ENCODE measurements around the gene TPRN. TPM values are rescaled to one million over a fixed set of nuclear protein-coding genes. Genes with fewer than 3 reads are reported as not detected.

The TPRN gene
- polyA plus RNA-seq, 3 donors from 2014 or later = 0.11 to 1.1 (median 0.60) TPM

- H3K9me3 Mint-ChIP-seq = no peaks in the 10 kb centered on the region
- peaks cover 0 to 6% (median 2%) of the 10 kb centered on the region in 3 donors for H3K27me3 Mint-ChIP-seq (ENCODE audit: low read depth in 3 of 3)
- no peaks in the 10 kb centered on the region for H3K4me1 Mint-ChIP-seq
- H3K27ac Mint-ChIP-seq = no peak overlapping the region
- H3K4me3 Mint-ChIP-seq = no peak overlapping the region
- no peaks in the 10 kb centered on the region for H3K36me3 Mint-ChIP-seq
- DNase-seq = no peak
These were observed 52.3 kb downstream of the TPRN start for GRCh38 chr9:137148242-137148641.

GRCh38 chr9:137147793-137148160 is 52.8 kb downstream of the TPRN start:
- Mint-ChIP-seq H3K4me1 (no peaks in the 10 kb centered on the region), H3K27me3 (ENCODE audit: low read depth in 3 of 3) (peaks cover 0 to 8% (median 2%) of the 10 kb centered on the region in 3 donors), H3K4me3 (no peak overlapping the region), H3K36me3 (no peaks in the 10 kb centered on the region), H3K9me3 (no peaks in the 10 kb centered on the region), H3K27ac (no peak overlapping the region)
- DNase-seq = no peak

GRCh38 chr9:137147091-137147792 is 53.3 kb downstream of the TPRN start:
- H3K27me3 Mint-ChIP-seq (ENCODE audit: low read depth in 3 of 3) = peaks cover 2 to 8% (median 4%) of the 10 kb centered on the region in 3 donors
- no peak for DNase-seq
- no peak overlapping the region for H3K27ac Mint-ChIP-seq
- no peaks in the 10 kb centered on the region for H3K4me1 Mint-ChIP-seq
- H3K9me3 Mint-ChIP-seq = no peaks in the 10 kb centered on the region
- no peaks in the 10 kb centered on the region for H3K36me3 Mint-ChIP-seq
- H3K4me3 Mint-ChIP-seq = no peak overlapping the region

- DNase-seq = no peak
- H3K4me3 Mint-ChIP-seq = no peak overlapping the region
- no peak overlapping the region for H3K27ac Mint-ChIP-seq
- no peaks in the 10 kb centered on the region for H3K9me3 Mint-ChIP-seq
- H3K27me3 Mint-ChIP-seq (ENCODE audit: low read depth in 3 of 3) = peaks cover 5 to 8% (median 6%) of the 10 kb centered on the region in 3 donors
- H3K36me3 Mint-ChIP-seq = no peaks in the 10 kb centered on the region
- no peaks in the 10 kb centered on the region for H3K4me1 Mint-ChIP-seq
These were observed 54.0 kb downstream of the TPRN start for GRCh38 chr9:137146527-137146918.

- Mint-ChIP-seq H3K27ac (no peak overlapping the region), H3K27me3 (ENCODE audit: low read depth in 3 of 3) (peaks cover 6 to 9% (median 8%) of the 10 kb centered on the region in 3 donors), H3K4me1 (no peaks in the 10 kb centered on the region), H3K4me3 (no peak overlapping the region), H3K9me3 (no peaks in the 10 kb centered on the region), H3K36me3 (no peaks in the 10 kb centered on the region)
- no peak for DNase-seq
These were observed 54.6 kb downstream of the TPRN start for GRCh38 chr9:137145731-137146526.

GRCh38 chr9:137143459-137143858 is 57.1 kb downstream of the TPRN start:
- H3K4me3 Mint-ChIP-seq = no peak overlapping the region
- peaks cover 0 to 2% of the 10 kb centered on the region in 2 donors for H3K4me1 Mint-ChIP-seq
- DNase-seq = no peak
- H3K36me3 Mint-ChIP-seq = no peaks in the 10 kb centered on the region
- H3K27ac Mint-ChIP-seq = no peak overlapping the region
- H3K27me3 Mint-ChIP-seq (ENCODE audit: low read depth in 3 of 3) = peaks cover 11 to 18% (median 15%) of the 10 kb centered on the region in 3 donors
- H3K9me3 Mint-ChIP-seq = no peaks in the 10 kb centered on the region

GRCh38 chr9:137141976-137142936 is 58.3 kb downstream of the TPRN start:
- H3K27ac Mint-ChIP-seq = peak overlapping the region in 1 of 6 donors; percentile 73
- H3K4me1 Mint-ChIP-seq = peaks cover 0 to 2% of the 10 kb centered on the region in 2 donors
- peaks cover 15 to 23% (median 15%) of the 10 kb centered on the region in 3 donors for H3K27me3 Mint-ChIP-seq (ENCODE audit: low read depth in 3 of 3)
- H3K4me3 Mint-ChIP-seq = peak overlapping the region in 1 of 5 donors; percentile 30
- H3K9me3 Mint-ChIP-seq = no peaks in the 10 kb centered on the region
- no peaks in the 10 kb centered on the region for H3K36me3 Mint-ChIP-seq
- DNase-seq = no peak

Other genes starting within 250 kb of the TPRN start
- gene LCN12, start 248.5 kb downstream of the TPRN start, polyA plus RNA-seq = not detected
- 100 to 1,000 TPM in 2 of 3 donors, 10 to 100 TPM in 1; 93.2 to 201 (median 164) TPM for gene PTGDS, start 223.2 kb downstream of the TPRN start, polyA plus RNA-seq
- gene LCNL1, start 217.7 kb downstream of the TPRN start, polyA plus RNA-seq = not detected
- gene PAXX, start 208.3 kb downstream of the TPRN start, polyA plus RNA-seq = 100 to 1,000 TPM; 135 to 207 (median 182) TPM
- gene CLIC3, start 204.2 kb downstream of the TPRN start, polyA plus RNA-seq = 100 to 1,000 TPM; 673 to 911 (median 762) TPM
- gene ABCA2, start 172.5 kb downstream of the TPRN start, polyA plus RNA-seq = 10 to 100 TPM in 1 of 3 donors, 1 to 10 TPM in 2; 2.2 to 34.5 (median 6.3) TPM
- gene FUT7, start 168.7 kb downstream of the TPRN start, polyA plus RNA-seq = 10 to 100 TPM; 20.6 to 33.0 (median 25.6) TPM
- gene NPDC1, start 154.6 kb downstream of the TPRN start, polyA plus RNA-seq = 1 to 10 TPM in 2 of 3 donors, under 1 TPM in 1; 0.36 to 1.4 (median 1.1) TPM
- gene ENTPD2, start 146.7 kb downstream of the TPRN start, polyA plus RNA-seq = not detected
- gene SAPCD2, start 130.2 kb downstream of the TPRN start, polyA plus RNA-seq = under 1 TPM; 0.06 to 0.95 (median 0.39) TPM
- 1 to 10 TPM; 1.3 to 1.4 (median 1.4) TPM for gene UAP1L1, start 123.2 kb downstream of the TPRN start, polyA plus RNA-seq
- gene MAN1B1, start 113.8 kb downstream of the TPRN start, polyA plus RNA-seq = 10 to 100 TPM; 59.7 to 71.8 (median 66.1) TPM
- 100 to 1,000 TPM; 136 to 176 (median 168) TPM for gene DPP7, start 86.0 kb downstream of the TPRN start, polyA plus RNA-seq
- not detected for gene GRIN1, start 61.6 kb downstream of the TPRN start, polyA plus RNA-seq
- 1 to 10 TPM in 1 of 3 donors, under 1 TPM in 1, not detected in 1; 0.22 to 2.1 TPM for gene LRRC26, start 30.7 kb downstream of the TPRN start, polyA plus RNA-seq
- not detected for gene TMEM210, start 28.7 kb downstream of the TPRN start, polyA plus RNA-seq
- 1 to 10 TPM; 4.2 to 7.0 (median 5.3) TPM for gene ANAPC2, start 12.2 kb downstream of the TPRN start, polyA plus RNA-seq
- 100 to 1,000 TPM; 164 to 191 (median 181) TPM for gene SSNA1, start 12.1 kb downstream of the TPRN start, polyA plus RNA-seq
- 100 to 1,000 TPM; 131 to 169 (median 142) TPM for gene TMEM203, start 4.9 kb upstream of the TPRN start, polyA plus RNA-seq
- 10 to 100 TPM in 1 of 3 donors, 1 to 10 TPM in 2; 1.7 to 10.3 (median 4.2) TPM for gene NDOR1, start 5.0 kb upstream of the TPRN start, polyA plus RNA-seq
- not detected for gene RNF208, start 21.5 kb upstream of the TPRN start, polyA plus RNA-seq
- under 1 TPM in 1 of 3 donors, not detected in 2; 0.19 TPM for gene CYSRT1, start 24.4 kb upstream of the TPRN start, polyA plus RNA-seq
- gene RNF224, start 26.8 kb upstream of the TPRN start, polyA plus RNA-seq = not detected
- gene SLC34A3, start 30.2 kb upstream of the TPRN start, polyA plus RNA-seq = not detected
- 10 to 100 TPM; 60.8 to 98.2 (median 71.9) TPM for gene TUBB4B, start 40.5 kb upstream of the TPRN start, polyA plus RNA-seq
- gene STPG3, start 50.5 kb upstream of the TPRN start, polyA plus RNA-seq = not detected
- gene NELFB, start 54.6 kb upstream of the TPRN start, polyA plus RNA-seq = 10 to 100 TPM; 25.0 to 36.8 (median 34.6) TPM
- 10 to 100 TPM in 1 of 3 donors, 1 to 10 TPM in 2; 4.9 to 13.9 (median 7.2) TPM for gene TOR4A, start 77.0 kb upstream of the TPRN start, polyA plus RNA-seq
- gene NRARP, start 101.5 kb upstream of the TPRN start, polyA plus RNA-seq = under 1 TPM in 1 of 3 donors, not detected in 2; 0.14 TPM
- 1 to 10 TPM; 1.6 to 6.3 (median 4.3) TPM for gene EXD3, start 222.4 kb upstream of the TPRN start, polyA plus RNA-seq
- 1 to 10 TPM; 1.2 to 2.1 (median 1.4) TPM for gene NOXA1, start 222.7 kb upstream of the TPRN start, polyA plus RNA-seq
- gene ENTPD8, start 240.6 kb upstream of the TPRN start, polyA plus RNA-seq = not detected

Data from immature natural killer cell (primary cell).